ENCODE data around the gene CISTR.

GRCh38 chr12:53780323-53780722, 28.5 kb upstream of the CISTR start:
- TF ChIP-seq CTCF (IDR thresholded peaks at IDR 0.05): no peak
- TF ChIP-seq POLR2A (IDR thresholded peaks at IDR 0.05): no peak
